Gastrocnemius medialis (tissue), 4 donors: ENCODE results near the gene MRNIP.

Experiments
- CTCF ChIP-seq, 5 experiments: fragments of 450-650 bp in 3 of 5; fragments of 200-600 bp in 2 of 5; sonication (generic) in 2 of 5; IDR thresholded peaks in 4 of 5; conservative IDR thresholded peaks in 1 of 5; 1 replicate in 4 of 5; 2 replicates in 1 of 5; pipeline ENCODE4 v1.5.1; 2016 to 2019; ENCODE audit warnings: antibody characterized with exemption in 5 of 5, mild to moderate bottlenecking in 3 of 5, moderate library complexity in 3 of 5
- POLR2A ChIP-seq, 2 donors: fragments of 450-650 bp; IDR thresholded peaks; one replicate each; pipeline ENCODE4 v1.6.1; 2017; ENCODE audit warnings: antibody characterized with exemption in 2 of 2, mild to moderate bottlenecking in 2 of 2, moderate library complexity in 2 of 2

- TF ChIP-seq POLR2A (IDR thresholded peaks at IDR 0.05) (no peak), CTCF (IDR thresholded peaks at IDR 0.05 in 4 of 5, conservative IDR thresholded peaks at IDR 0.05 in 1 of 5) (no peak)
Observed at GRCh38 chr5:179862891-179863290, 4.3 kb upstream of the MRNIP start.
